ENCODE measurements around the gene P2RY11.

DNA sequence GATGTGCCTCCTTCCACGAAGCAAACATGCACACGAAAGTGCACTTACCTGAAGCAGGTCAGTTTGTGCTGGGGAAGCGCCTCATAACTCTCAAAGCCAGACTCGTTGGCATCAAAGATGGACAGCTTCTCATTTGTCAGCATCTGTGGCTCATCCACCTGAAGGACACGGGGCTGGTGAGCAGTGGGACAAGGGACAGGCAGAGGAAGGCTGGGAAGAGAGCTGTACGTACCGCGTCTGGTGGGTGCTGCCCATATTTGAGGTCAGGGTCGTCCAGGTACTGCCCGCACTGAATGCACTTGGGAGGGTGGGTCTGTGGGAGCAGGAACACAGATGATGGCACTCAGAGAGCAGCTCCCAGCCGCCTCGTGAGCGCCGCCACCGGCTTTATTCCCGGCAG lies 48.1 kb downstream of the P2RY11 start:
- TF ChIP-seq RCOR1 (IDR thresholded peaks at IDR 0.05; ENCODE audit: insufficient replicate concordance, low read length) (no peak), FOS (IDR thresholded peaks at IDR 0.05; ENCODE audit: low read depth, low read length) (no peak), RAD21 (IDR thresholded peaks at IDR 0.05; ENCODE audit: low read length) (no peak), BHLHE40 (IDR thresholded peaks at IDR 0.05; ENCODE audit: low read depth, low read length) (no peak), POLR2A (IDR thresholded peaks at IDR 0.05; ENCODE audit: low read depth, low read length) (no peak), RFX5 (IDR thresholded peaks at IDR 0.05; ENCODE audit: low read depth, low read length) (no peak), MAFK (IDR thresholded peaks at IDR 0.05; ENCODE audit: low read depth, low read length) (no peak), MAZ (IDR thresholded peaks at IDR 0.05; ENCODE audit: borderline replicate concordance, low read depth, low read length) (no peak), SMC3 (IDR thresholded peaks at IDR 0.05; ENCODE audit: low read depth, low read length) (no peak), CHD1 (IDR thresholded peaks at IDR 0.05; ENCODE audit: low read depth, low read length) (no peak), NFE2L2 (IDR thresholded peaks at IDR 0.05; ENCODE audit: low read depth, low read length) (no peak), ELK1 (IDR thresholded peaks at IDR 0.05; ENCODE audit: borderline replicate concordance, low read depth, low read length) (no peak)
- TF ChIP-seq, protein P1, sequence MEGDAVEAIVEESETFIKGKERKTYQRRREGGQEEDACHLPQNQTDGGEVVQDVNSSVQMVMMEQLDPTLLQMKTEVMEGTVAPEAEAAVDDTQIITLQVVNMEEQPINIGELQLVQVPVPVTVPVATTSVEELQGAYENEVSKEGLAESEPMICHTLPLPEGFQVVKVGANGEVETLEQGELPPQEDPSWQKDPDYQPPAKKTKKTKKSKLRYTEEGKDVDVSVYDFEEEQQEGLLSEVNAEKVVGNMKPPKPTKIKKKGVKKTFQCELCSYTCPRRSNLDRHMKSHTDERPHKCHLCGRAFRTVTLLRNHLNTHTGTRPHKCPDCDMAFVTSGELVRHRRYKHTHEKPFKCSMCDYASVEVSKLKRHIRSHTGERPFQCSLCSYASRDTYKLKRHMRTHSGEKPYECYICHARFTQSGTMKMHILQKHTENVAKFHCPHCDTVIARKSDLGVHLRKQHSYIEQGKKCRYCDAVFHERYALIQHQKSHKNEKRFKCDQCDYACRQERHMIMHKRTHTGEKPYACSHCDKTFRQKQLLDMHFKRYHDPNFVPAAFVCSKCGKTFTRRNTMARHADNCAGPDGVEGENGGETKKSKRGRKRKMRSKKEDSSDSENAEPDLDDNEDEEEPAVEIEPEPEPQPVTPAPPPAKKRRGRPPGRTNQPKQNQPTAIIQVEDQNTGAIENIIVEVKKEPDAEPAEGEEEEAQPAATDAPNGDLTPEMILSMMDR (conservative IDR thresholded peaks at IDR 0.05; ENCODE audit: low read depth, low read length) = no peak
- TF ChIP-seq, protein P2, sequence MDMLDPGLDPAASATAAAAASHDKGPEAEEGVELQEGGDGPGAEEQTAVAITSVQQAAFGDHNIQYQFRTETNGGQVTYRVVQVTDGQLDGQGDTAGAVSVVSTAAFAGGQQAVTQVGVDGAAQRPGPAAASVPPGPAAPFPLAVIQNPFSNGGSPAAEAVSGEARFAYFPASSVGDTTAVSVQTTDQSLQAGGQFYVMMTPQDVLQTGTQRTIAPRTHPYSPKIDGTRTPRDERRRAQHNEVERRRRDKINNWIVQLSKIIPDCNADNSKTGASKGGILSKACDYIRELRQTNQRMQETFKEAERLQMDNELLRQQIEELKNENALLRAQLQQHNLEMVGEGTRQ (IDR thresholded peaks at IDR 0.05; ENCODE audit: low read depth, low read length) = no peak

Measured in IMR-90 (cell line).